SK-N-SH (cell line): ENCODE data around the gene CCSER1. TPM values are rescaled to one million over a fixed set of nuclear protein-coding genes. Genes with fewer than 3 reads are reported as not detected.

ENCODE experiments used
- CTCF ChIA-PET: fragments of 300-600, 350-600 bp; formaldehyde crosslinking; extraction: SDS; loops from one replicate; lab custom pipeline; 2021; lab: Yijun Ruan, JAX
- POLR2A ChIA-PET: fragments of 350-600 bp; sonication (Branson Sonifier 250); formaldehyde crosslinking; extraction: SDS; loops from one replicate; lab custom pipeline; 2020; ENCODE audit warnings: antibody characterized with exemption, inconsistent platforms; lab: Yijun Ruan, JAX
- DNase-seq: peaks from one replicate; pipeline ENCODE4 v3.0.0; 2012
- H2AFZ ChIP-seq: fragments of 200-600 bp; sonication (generic); 2 replicates; pipeline ENCODE4 v1.8.1; 2016; ENCODE audit warnings: antibody characterized with exemption, mild to moderate bottlenecking, low read depth
- H3F3A ChIP-seq: fragments of 200-600 bp; sonication (generic); replicated peaks from 2 replicates; pipeline ENCODE3; 2016; ENCODE audit warnings: antibody characterized with exemption, mild to moderate bottlenecking; ENCODE audit not compliant: insufficient read depth
- H3K27ac ChIP-seq, 2 experiments: fragments of 200-500 bp in 1 of 2; fragments of 200-600 bp in 1 of 2; sonication (Bioruptor generic) in 1 of 2; sonication (generic), shearing (Covaris generic) in 1 of 2; 2 replicates each; pipeline versions ENCODE4 v1.5.1 to v1.6.1; 2014 to 2016; ENCODE audit warnings: low read depth in 2 of 2, inconsistent platforms in 1 of 2, low read length in 1 of 2, mild to moderate bottlenecking in 1 of 2, mixed read lengths in 1 of 2
- H3K27me3 ChIP-seq: fragments of 200-600 bp; sonication (generic), shearing (Covaris generic); 2 replicates; pipeline ENCODE4 v1.6.1; 2016; ENCODE audit warnings: mixed run types; ENCODE audit not compliant: insufficient read depth
- H3K36me3 ChIP-seq, 2 experiments: fragments of 200-500 bp in 1 of 2; fragments of 200-600 bp in 1 of 2; sonication (Bioruptor generic) in 1 of 2; sonication (generic) in 1 of 2; replicated peaks in 1 of 2; 2 replicates each; pipeline versions ENCODE3 to v1.5.1; 2014 to 2016; ENCODE audit warnings: low read length in 1 of 2, mild to moderate bottlenecking in 1 of 2; ENCODE audit not compliant: insufficient read depth in 2 of 2, control insufficient read depth in 1 of 2
- H3K4me1 ChIP-seq, 2 experiments: fragments of 200-500 bp in 1 of 2; fragments of 200-600 bp in 1 of 2; sonication (Bioruptor generic) in 1 of 2; sonication (generic), shearing (Covaris generic) in 1 of 2; 2 replicates each; pipeline versions ENCODE4 v1.5.1 to v1.6.1; 2014 to 2016; ENCODE audit warnings: low read depth in 1 of 2, low read length in 1 of 2, mixed run types in 1 of 2; ENCODE audit not compliant: insufficient read depth in 2 of 2, control insufficient read depth in 1 of 2
- H3K4me2 ChIP-seq: fragments of 200-600 bp; sonication (generic), shearing (Covaris generic); 2 replicates; pipeline ENCODE4 v1.6.1; 2017; ENCODE audit warnings: mixed run types
- H3K4me3 ChIP-seq, 2 experiments: fragments of 200-500 bp in 1 of 2; fragments of 200-600 bp in 1 of 2; sonication (Bioruptor generic) in 1 of 2; sonication (generic), shearing (Covaris generic) in 1 of 2; 2 replicates each; pipeline versions ENCODE4 v1.5.1 to v1.8.1; 2014 to 2016; ENCODE audit warnings: low read depth in 2 of 2, inconsistent platforms in 1 of 2, low read length in 1 of 2, mild to moderate bottlenecking in 1 of 2, mixed read lengths in 1 of 2, moderate library complexity in 1 of 2
- H3K79me2 ChIP-seq: fragments of 200-600 bp; sonication (generic); 2 replicates; pipeline ENCODE4 v1.8.1; 2017; ENCODE audit warnings: mild to moderate bottlenecking; ENCODE audit not compliant: insufficient read depth
- H3K9ac ChIP-seq: fragments of 200-600 bp; sonication (generic); 2 replicates; pipeline ENCODE4 v1.6.1; 2017; ENCODE audit warnings: mixed run types
- H3K9me2 ChIP-seq: fragments of 200-600 bp; sonication (generic); 2 replicates; pipeline ENCODE4 v1.6.1; 2017; ENCODE audit warnings: mixed run types
- H3K9me3 ChIP-seq: fragments of 200-600 bp; sonication (generic); 2 replicates; pipeline ENCODE4 v1.6.1; 2017; ENCODE audit warnings: mixed run types, mild to moderate bottlenecking, moderate library complexity
- H4K20me1 ChIP-seq: fragments of 200-600 bp; sonication (generic); 2 replicates; pipeline ENCODE4 v1.6.1; 2017; ENCODE audit warnings: mild to moderate bottlenecking, mixed run types; ENCODE audit not compliant: insufficient read depth
- CTCF ChIP-seq: fragments of 200-600 bp; sonication (generic); IDR thresholded peaks from 2 replicates; pipeline ENCODE4 v1.6.1; 2017; ENCODE audit warnings: antibody characterized with exemption, mild to moderate bottlenecking, moderate library complexity
- ELF1 ChIP-seq: IDR thresholded peaks from 2 replicates; pipeline ENCODE4 v1.4.0; 2012
- EP300 ChIP-seq, 2 experiments: IDR thresholded peaks; 2 replicates each; pipeline versions ENCODE4 v1.4.0 to v1.6.1; 2012; ENCODE audit warnings: borderline replicate concordance in 1 of 2, low read depth in 1 of 2, low read length in 1 of 2
- EZH2phosphoT487 ChIP-seq: fragments of 200-600 bp; sonication (generic); IDR thresholded peaks from 2 replicates; pipeline ENCODE4 v1.6.1; 2017; ENCODE audit warnings: low read depth, mixed run types, mild to moderate bottlenecking, antibody characterized with exemption, moderate library complexity, borderline replicate concordance
- FOXJ3 ChIP-seq: sonication (generic); formaldehyde crosslinking; IDR thresholded peaks from 2 replicates; pipeline ENCODE4 v1.5.1; 2020; ENCODE audit warnings: mild to moderate bottlenecking, missing genetic modification reagents
- FOXM1 ChIP-seq: IDR thresholded peaks from 2 replicates; pipeline ENCODE4 v1.4.0; 2012; ENCODE audit warnings: low read depth, mild to moderate bottlenecking
- GATA2 ChIP-seq: sonication (generic); formaldehyde crosslinking; IDR thresholded peaks from 2 replicates; pipeline ENCODE4 v1.5.0; 2020; ENCODE audit warnings: mild to moderate bottlenecking, missing genetic modification reagents
- JUND ChIP-seq: IDR thresholded peaks from 2 replicates; pipeline ENCODE4 v1.4.0; 2012
- MAX ChIP-seq: IDR thresholded peaks from 2 replicates; pipeline ENCODE4 v1.4.0; 2012; ENCODE audit warnings: low read depth
- MEF2A ChIP-seq: IDR thresholded peaks from 2 replicates; pipeline ENCODE4 v1.4.0; 2012; ENCODE audit warnings: low read depth, borderline replicate concordance
- MXI1 ChIP-seq: IDR thresholded peaks from 2 replicates; pipeline ENCODE4 v1.6.1; 2012; ENCODE audit warnings: mild to moderate bottlenecking, low read depth, low read length, improper control_type of control experiment
- POLR2AphosphoS5 ChIP-seq: IDR thresholded peaks from 2 replicates; pipeline ENCODE4 v1.6.1; 2012; ENCODE audit warnings: low read depth, low read length
- RCOR1 ChIP-seq: fragments of 150-350 bp; IDR thresholded peaks from 2 replicates; pipeline ENCODE4 v1.6.1; 2017; ENCODE audit warnings: antibody characterized with exemption, low read length
- RFX5 ChIP-seq: IDR thresholded peaks from 2 replicates; pipeline ENCODE4 v1.6.1; 2012; ENCODE audit warnings: mild to moderate bottlenecking, improper control_type of control experiment, low read length
- SIN3A ChIP-seq: IDR thresholded peaks from 2 replicates; pipeline ENCODE4 v1.6.1; 2012; ENCODE audit warnings: low read depth, mild to moderate bottlenecking, low read length, moderate library complexity, borderline replicate concordance
- TAF1 ChIP-seq: IDR thresholded peaks from 2 replicates; pipeline ENCODE4 v1.6.1; 2012; ENCODE audit warnings: low read depth, mild to moderate bottlenecking, low read length, moderate library complexity, borderline replicate concordance
- TCF12 ChIP-seq: IDR thresholded peaks from 2 replicates; pipeline ENCODE4 v1.4.0; 2012
- TEAD4 ChIP-seq: IDR thresholded peaks from 2 replicates; pipeline ENCODE4 v1.4.0; 2012; ENCODE audit warnings: mild to moderate bottlenecking, borderline replicate concordance; ENCODE audit not compliant: insufficient read depth
- YY1 ChIP-seq: IDR thresholded peaks from 2 replicates; pipeline ENCODE4 v1.4.0; 2012; ENCODE audit warnings: low read depth, mild to moderate bottlenecking
- ZBTB33 ChIP-seq: IDR thresholded peaks from 2 replicates; pipeline ENCODE4 v1.4.0; 2012; ENCODE audit warnings: low read depth, borderline replicate concordance
- WGBS: methylation state at CpG from one replicate; pipeline ENCODE4 v1.1.6; 2017; ENCODE audit warnings: low lambda C conversion rate; 5-methylcytosine and 5-hydroxymethylcytosine counted together
- polyA plus RNA-seq, 3 experiments: library from polyadenylated mRNA; depleted of rRNA; stranded (reverse); fragments of >200 nt; gene quantifications; 2 replicates each; pipeline ENCODE4 v1.2.3, GENCODE V29; 2012
- TF ChIP-seq, protein P1 (sequence below): IDR thresholded peaks from 2 replicates; pipeline ENCODE4 v1.6.1; 2012; ENCODE audit warnings: mild to moderate bottlenecking, low read depth, low read length, moderate library complexity

The CCSER1 gene
- polyA plus RNA-seq, 1 of the 3 experiments (the other 2 are of a cell fraction): 0.05 TPM

DNA sequence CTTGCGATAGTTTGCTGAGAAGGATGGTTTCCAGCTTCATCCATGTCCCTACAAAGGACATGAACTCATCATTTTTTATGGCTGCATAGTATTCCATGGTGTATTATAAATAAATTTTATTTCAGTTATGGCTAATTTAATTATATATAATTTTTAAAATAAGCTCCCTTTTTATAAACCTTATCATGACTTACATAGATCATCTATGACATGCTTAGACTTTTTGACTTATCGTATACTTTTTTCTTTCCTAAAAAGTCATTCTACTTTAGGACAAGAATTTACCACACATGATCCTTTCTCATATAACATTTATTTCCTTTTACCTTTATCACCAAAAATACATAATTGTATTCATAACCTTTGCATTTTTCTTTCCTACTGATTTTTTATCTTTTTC is 376.5 kb downstream of the CCSER1 start:
- Histone ChIP-seq H2AFZ (no peak overlapping the region), H3K27ac (no peak overlapping the region), H4K20me1 (no peaks in the 10 kb centered on the region)
- no peak for DNase-seq
- POLR2A ChIA-PET: no interaction called here
- 87% methylated on average over 2 of the region's 2 CpGs for WGBS
- CTCF ChIA-PET: no interaction called here
- TF ChIP-seq TEAD4 (no peak), EZH2phosphoT487 (no peak), MXI1 (no peak), CTCF (no peak), MEF2A (no peak), JUND (no peak), SIN3A (no peak)
- TF ChIP-seq, all 33 proteins: peak for 0
- H3K27me3 ChIP-seq: no peaks in the 10 kb centered on the region
- H3K9ac ChIP-seq: no peak overlapping the region
- 0 out of 2 replicates have a peak, but pooled peaks cover 11% of the 10 kb centered on the region for H3K9me3 ChIP-seq
- no peaks in the 10 kb centered on the region for H3K4me1 ChIP-seq
- no peaks in the 10 kb centered on the region for H3F3A ChIP-seq
- no peaks in the 10 kb centered on the region for H3K79me2 ChIP-seq
- H3K36me3 ChIP-seq: no peaks in the 10 kb centered on the region
- H3K4me3 ChIP-seq: no peak overlapping the region
- H3K4me2 ChIP-seq: no peak overlapping the region
- H3K9me2 ChIP-seq: no peaks in the 10 kb centered on the region

DNA sequence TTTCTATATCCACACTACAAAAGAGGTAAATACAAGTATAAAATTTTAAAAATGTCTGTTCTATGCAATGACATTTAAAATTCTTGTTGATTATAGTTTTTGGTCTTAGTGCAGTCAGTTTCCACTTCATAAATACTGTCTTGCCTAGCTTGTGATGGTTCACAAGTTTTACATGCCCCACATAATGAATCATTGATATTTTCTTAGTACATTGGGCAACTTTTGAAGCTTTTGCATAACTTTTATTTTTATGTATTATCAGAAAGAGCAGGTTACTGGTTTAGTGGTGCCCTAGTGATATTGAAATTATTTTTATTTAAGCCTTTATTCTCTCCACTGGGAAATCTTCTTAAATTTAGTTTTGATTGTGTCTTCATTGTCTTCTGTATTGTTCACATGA is 388.0 kb downstream of the CCSER1 start:
- H3F3A ChIP-seq: no peaks in the 10 kb centered on the region
- H3K4me1 ChIP-seq: no peaks in the 10 kb centered on the region
- no peak overlapping the region for H3K4me2 ChIP-seq
- no peak overlapping the region for H3K4me3 ChIP-seq
- no peaks in the 10 kb centered on the region for H3K36me3 ChIP-seq
- no peaks in the 10 kb centered on the region for H3K9me2 ChIP-seq
- no peaks in the 10 kb centered on the region for H4K20me1 ChIP-seq
- no peak for DNase-seq
- no peaks in the 10 kb centered on the region for H3K27me3 ChIP-seq
- ChIA-PET CTCF (interaction anchor here (1.4 kb wide), 1 partner anchor 13 kb away, joined by 5 read pairs; no protein-coding TSS in a partner anchor), POLR2A (no interaction called here)
- H3K9me3 ChIP-seq: no peaks in the 10 kb centered on the region
- H3K79me2 ChIP-seq: no peaks in the 10 kb centered on the region
- H2AFZ ChIP-seq: no peak overlapping the region
- no peak overlapping the region for H3K9ac ChIP-seq
- no peak overlapping the region for H3K27ac ChIP-seq
- no peak for TF ChIP-seq FOXJ3 (CRISPR knock-in tag)
- no peak for TF ChIP-seq ZBTB33
- no peak for TF ChIP-seq YY1
- no peak for TF ChIP-seq TEAD4
- no peak for TF ChIP-seq FOXM1
- TF ChIP-seq RCOR1: no peak
- TF ChIP-seq EZH2phosphoT487: no peak
- TF ChIP-seq, protein P1, sequence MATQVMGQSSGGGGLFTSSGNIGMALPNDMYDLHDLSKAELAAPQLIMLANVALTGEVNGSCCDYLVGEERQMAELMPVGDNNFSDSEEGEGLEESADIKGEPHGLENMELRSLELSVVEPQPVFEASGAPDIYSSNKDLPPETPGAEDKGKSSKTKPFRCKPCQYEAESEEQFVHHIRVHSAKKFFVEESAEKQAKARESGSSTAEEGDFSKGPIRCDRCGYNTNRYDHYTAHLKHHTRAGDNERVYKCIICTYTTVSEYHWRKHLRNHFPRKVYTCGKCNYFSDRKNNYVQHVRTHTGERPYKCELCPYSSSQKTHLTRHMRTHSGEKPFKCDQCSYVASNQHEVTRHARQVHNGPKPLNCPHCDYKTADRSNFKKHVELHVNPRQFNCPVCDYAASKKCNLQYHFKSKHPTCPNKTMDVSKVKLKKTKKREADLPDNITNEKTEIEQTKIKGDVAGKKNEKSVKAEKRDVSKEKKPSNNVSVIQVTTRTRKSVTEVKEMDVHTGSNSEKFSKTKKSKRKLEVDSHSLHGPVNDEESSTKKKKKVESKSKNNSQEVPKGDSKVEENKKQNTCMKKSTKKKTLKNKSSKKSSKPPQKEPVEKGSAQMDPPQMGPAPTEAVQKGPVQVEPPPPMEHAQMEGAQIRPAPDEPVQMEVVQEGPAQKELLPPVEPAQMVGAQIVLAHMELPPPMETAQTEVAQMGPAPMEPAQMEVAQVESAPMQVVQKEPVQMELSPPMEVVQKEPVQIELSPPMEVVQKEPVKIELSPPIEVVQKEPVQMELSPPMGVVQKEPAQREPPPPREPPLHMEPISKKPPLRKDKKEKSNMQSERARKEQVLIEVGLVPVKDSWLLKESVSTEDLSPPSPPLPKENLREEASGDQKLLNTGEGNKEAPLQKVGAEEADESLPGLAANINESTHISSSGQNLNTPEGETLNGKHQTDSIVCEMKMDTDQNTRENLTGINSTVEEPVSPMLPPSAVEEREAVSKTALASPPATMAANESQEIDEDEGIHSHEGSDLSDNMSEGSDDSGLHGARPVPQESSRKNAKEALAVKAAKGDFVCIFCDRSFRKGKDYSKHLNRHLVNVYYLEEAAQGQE: no peak
- TF ChIP-seq GATA2 (CRISPR knock-in tag): no peak
- no peak for TF ChIP-seq POLR2AphosphoS5
- no peak for TF ChIP-seq TAF1
- no peak for TF ChIP-seq RFX5
- no peak for TF ChIP-seq MAX
- TF ChIP-seq TCF12: no peak
- no peak for TF ChIP-seq ELF1
- TF ChIP-seq EP300 (IDR thresholded peaks at IDR 0.05; ENCODE audit: borderline replicate concordance in 1 of 2, low read depth in 1 of 2, low read length in 1 of 2): no peak
- no peak for TF ChIP-seq JUND
